Tibial artery (tissue), 4 donors: ENCODE measurements around the gene WAC.

Experiments used
- DNase-seq, 2 donors: peaks; one replicate each; pipeline ENCODE4 v3.0.0-alpha.2; 2019
- H3K27ac ChIP-seq, 2 donors: fragments of 200-600 bp; sonication (generic) in 1 of 2; 1 replicate in 1 of 2; 2 replicates in 1 of 2; pipeline ENCODE4 v1.5.1; 2018 to 2019; ENCODE audit warnings: mild to moderate bottlenecking in 1 of 2
- H3K27me3 ChIP-seq, 2 donors: fragments of 200-600 bp; sonication (generic) in 1 of 2; one replicate each; pipeline versions ENCODE4 v1.5.1 to v1.6.0; 2016 to 2019
- H3K36me3 ChIP-seq, 3 donors: fragments of 200-600 bp; sonication (generic) in 2 of 3; one replicate each; pipeline ENCODE4 v1.5.1; 2016 to 2019; ENCODE audit warnings: mild to moderate bottlenecking in 2 of 3
- H3K4me1 ChIP-seq, 4 donors: fragments of 200-600 bp; sonication (generic) in 2 of 4; 1 replicate in 3 of 4; 2 replicates in 1 of 4; pipeline ENCODE4 v1.5.1; 2016 to 2019
- H3K4me3 ChIP-seq, 2 donors: fragments of 200-600 bp; sonication (generic) in 1 of 2; 1 replicate in 1 of 2; 2 replicates in 1 of 2; pipeline ENCODE4 v1.5.1; 2018 to 2019; ENCODE audit warnings: mild to moderate bottlenecking in 2 of 2
- H3K9me3 ChIP-seq, 3 donors: fragments of 200-600 bp; sonication (generic) in 1 of 3; one replicate each; pipeline ENCODE4 v1.5.1; 2016 to 2019
- CTCF ChIP-seq, 2 experiments: fragments of 200-600 bp in 1 of 2; fragments of 450-650 bp in 1 of 2; IDR thresholded peaks; one replicate each; pipeline ENCODE4 v1.5.1; 2017 to 2019; ENCODE audit warnings: antibody characterized with exemption in 2 of 2, mild to moderate bottlenecking in 1 of 2, moderate library complexity in 1 of 2
- intact Hi-C: fragments of 100-400 bp; cut with DNase I; formaldehyde crosslinking; loops from one replicate; pipeline ENCODE4 v1.15.0; 2023; ENCODE audit warnings: low total_unique reads

WAC gene

GRCh38 chr10:28628184-28628893 is 95.4 kb downstream of the WAC start:
- Histone ChIP-seq H3K4me3 (no peak overlapping the region), H3K36me3 (no peaks in the 10 kb centered on the region), H3K27ac (no peak overlapping the region), H3K4me1 (peaks cover 0 to 5% (median 0%) of the 10 kb centered on the region in 4 donors), H3K27me3 (peaks cover 0 to 16% of the 10 kb centered on the region in 2 donors), H3K9me3 (no peaks in the 10 kb centered on the region)
- peak; percentile 80 to 87 for DNase-seq
- TF ChIP-seq CTCF (IDR thresholded peaks at IDR 0.05): peak; percentile 86 to 89
- intact Hi-C loops: no loop called here

- no peak overlapping the region for H3K27ac ChIP-seq
- peaks cover 0 to 21% of the 10 kb centered on the region in 2 donors for H3K27me3 ChIP-seq
- H3K36me3 ChIP-seq: no peaks in the 10 kb centered on the region
- no peak for TF ChIP-seq CTCF (IDR thresholded peaks at IDR 0.05)
- no peak for DNase-seq
- no peak overlapping the region for H3K4me3 ChIP-seq
- no peaks in the 10 kb centered on the region for H3K9me3 ChIP-seq
- intact Hi-C loops: no loop called here
- H3K4me1 ChIP-seq: peaks cover 0 to 5% (median 0%) of the 10 kb centered on the region in 4 donors
Measured at GRCh38 chr10:28631896-28632583, 99.1 kb downstream of the WAC start.

GRCh38 chr10:28632584-28632945 is 99.6 kb downstream of the WAC start:
- TF ChIP-seq CTCF (IDR thresholded peaks at IDR 0.05): no peak
- H3K36me3 ChIP-seq: no peaks in the 10 kb centered on the region
- H3K27ac ChIP-seq: no peak overlapping the region
- no peak overlapping the region for H3K4me3 ChIP-seq
- intact Hi-C loops: no loop called here
- no peak for DNase-seq
- no peaks in the 10 kb centered on the region for H3K9me3 ChIP-seq
- H3K27me3 ChIP-seq: peaks cover 0 to 21% of the 10 kb centered on the region in 2 donors
- peaks cover 0 to 5% (median 0%) of the 10 kb centered on the region in 4 donors for H3K4me1 ChIP-seq

GRCh38 chr10:28633750-28634149 is 100.8 kb downstream of the WAC start:
- H3K27ac ChIP-seq: no peak overlapping the region
- H3K9me3 ChIP-seq: peaks cover 0 to 2% (median 0%) of the 10 kb centered on the region in 3 donors
- H3K36me3 ChIP-seq: no peaks in the 10 kb centered on the region
- H3K27me3 ChIP-seq: peaks cover 0 to 21% of the 10 kb centered on the region in 2 donors
- H3K4me1 ChIP-seq: no peaks in the 10 kb centered on the region
- no peak overlapping the region for H3K4me3 ChIP-seq
- no peak for TF ChIP-seq CTCF (IDR thresholded peaks at IDR 0.05)
- DNase-seq: no peak
- intact Hi-C loops: no loop called here

- intact Hi-C loops: no loop called here
- H3K27me3 ChIP-seq: peaks cover 0 to 5% of the 10 kb centered on the region in 2 donors
- H3K9me3 ChIP-seq: peaks cover 0 to 3% (median 0%) of the 10 kb centered on the region in 3 donors
- DNase-seq: no peak
- no peak overlapping the region for H3K27ac ChIP-seq
- no peak for TF ChIP-seq CTCF (IDR thresholded peaks at IDR 0.05)
- H3K36me3 ChIP-seq: no peaks in the 10 kb centered on the region
- H3K4me3 ChIP-seq: no peak overlapping the region
- no peaks in the 10 kb centered on the region for H3K4me1 ChIP-seq
Measured at GRCh38 chr10:28637346-28637745, 104.4 kb downstream of the WAC start.
